Measurements from ENCODE around the gene HECTD4.

Gene HECTD4

DNA sequence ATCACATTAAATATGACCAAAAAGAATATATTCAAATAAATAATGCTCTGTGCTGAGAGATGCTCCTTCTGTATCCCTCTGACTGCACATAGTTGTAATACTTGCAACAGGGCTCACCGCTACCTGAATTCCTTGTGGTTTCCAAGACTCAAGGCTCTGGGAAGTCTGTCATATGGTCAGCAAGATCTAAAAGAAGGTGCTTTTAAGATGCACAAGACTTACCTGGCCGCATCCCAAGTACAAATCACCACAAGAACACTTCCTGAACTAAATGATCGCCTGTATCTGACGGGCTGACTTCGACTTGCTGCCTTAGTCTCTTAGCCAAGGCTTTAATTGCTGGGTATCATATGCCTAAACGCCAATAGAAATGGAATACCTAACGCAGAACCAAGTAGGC is 67.2 kb downstream of the HECTD4 start:
- DNase-seq, result no peak

DNA sequence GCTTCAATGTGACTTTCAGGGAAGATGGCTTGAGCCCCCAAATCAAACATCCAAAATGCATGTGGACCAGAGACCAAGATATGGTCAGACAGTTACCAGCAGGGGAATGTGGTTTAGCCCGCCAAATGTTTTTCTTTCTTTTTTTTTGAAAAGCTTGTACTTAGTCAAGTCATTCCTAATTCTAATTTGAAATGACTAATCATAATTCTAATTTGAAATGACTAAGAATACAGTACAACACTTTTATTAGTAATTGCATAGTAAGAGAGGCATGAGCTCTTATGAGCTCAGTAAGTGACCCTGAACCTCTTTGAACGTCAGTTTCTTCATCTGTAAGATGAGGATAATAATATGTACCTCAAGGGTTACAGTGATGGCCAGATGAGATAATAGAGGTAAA is 72.4 kb downstream of the HECTD4 start:
- no peak for DNase-seq

DNA sequence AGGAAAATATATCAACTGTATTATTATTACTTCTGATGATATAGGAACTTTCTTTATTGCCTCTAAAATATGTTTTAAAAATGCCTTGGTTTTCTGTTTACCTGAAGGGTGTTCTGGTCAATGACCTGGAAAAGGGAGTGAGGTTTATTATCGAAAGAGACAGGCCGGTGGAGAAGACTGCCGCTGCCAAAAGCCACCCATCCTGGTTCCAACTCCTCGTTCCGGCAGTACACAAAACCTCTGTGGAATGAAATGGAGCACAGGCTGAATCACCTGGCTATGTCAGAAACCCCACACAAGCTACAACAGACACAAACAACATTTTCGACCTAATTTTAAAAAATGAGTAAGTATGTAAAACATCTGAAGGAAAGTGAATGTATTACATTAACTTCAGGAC is 73.6 kb downstream of the HECTD4 start:
- DNase-seq, result no peak

DNA sequence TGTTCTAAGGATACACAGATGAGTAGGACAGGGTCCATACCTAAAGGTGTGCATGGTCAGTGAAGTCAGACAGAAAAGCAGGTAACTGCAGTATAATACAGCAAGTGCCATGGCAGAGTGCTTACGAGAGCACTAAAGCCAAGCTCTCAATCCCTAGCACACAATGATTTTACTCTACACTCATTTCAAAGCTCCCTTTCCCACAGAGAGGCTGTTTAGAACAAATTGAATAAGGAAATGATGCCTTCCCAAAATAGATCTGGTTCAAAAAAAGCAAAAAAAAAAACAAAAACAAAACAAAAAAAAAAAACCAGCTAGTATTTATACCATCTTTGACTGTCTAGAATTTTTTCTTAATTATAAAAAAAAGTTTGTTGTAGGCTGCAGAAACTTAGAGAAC is 74.1 kb downstream of the HECTD4 start:
- no peak for DNase-seq

DNA sequence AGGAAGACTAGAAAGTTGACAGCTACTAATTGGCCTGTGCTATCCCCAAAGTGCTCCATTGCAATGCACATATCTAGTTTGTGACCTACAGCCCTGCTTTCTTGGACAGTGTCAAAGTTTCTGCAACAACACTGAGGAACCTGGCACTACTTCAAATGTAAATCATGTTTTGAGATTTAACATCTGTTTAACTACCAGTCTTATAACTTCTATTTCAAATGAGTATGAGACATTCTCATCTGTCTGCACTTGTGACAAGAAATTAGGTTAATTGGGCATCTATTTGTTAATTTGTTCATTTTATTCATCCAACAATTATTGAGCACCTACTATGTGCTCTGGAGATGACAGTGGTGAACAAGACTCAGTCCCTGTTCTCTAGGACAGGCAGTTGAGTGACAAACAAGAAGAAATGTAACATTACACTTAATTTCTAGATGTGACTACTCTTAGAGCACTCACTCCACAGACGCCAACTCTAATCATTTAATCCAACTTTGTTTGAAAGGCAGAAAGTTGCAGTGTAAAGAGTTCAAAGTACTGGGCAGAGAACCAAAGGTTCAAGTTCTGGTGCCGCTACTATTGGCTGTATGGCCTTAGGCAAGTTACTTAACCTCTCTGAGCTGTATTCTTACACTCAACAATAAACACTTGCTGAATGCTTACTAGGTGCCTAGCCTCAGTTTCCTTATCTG is 74.8 kb downstream of the HECTD4 start:
- DNase-seq, result no peak

DNA sequence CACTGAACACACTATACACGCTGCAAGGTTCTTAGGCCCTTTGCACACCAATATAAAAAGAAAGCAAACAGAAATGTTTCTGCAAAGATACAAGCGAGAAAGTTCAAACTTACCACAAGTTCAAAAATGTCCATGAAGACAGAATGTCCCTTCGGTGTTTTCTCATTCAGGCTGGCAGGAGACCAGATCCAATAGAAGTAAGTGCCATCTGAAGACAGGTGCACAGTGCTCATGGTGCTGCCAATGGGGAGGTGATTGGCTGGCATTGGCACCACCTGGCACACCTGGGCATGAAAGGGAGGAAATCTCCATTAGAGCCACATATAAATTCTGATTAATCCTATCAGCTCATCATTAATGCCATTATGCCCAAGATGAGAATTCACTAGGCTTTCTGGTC is 76.3 kb downstream of the HECTD4 start:
- DNase-seq, result no peak

DNA sequence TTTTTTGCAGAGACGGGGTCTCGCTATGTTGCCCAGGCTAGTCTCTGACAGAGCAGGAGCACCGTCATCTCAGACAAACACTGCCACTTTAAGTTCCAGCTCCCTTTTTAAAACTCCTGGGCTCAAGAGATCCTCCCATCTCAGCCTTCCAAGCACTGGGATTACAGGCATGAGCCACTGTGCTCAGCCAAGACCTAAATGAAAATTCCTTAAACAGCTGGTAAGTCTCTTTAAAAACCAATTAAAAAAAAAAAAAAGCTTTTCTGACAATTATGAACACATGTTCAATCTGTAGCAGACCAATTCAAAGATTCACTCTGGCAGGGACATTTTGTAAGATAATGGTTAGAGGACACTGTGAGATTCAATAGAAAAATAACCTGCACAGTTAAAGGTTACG is 77.8 kb downstream of the HECTD4 start:
- no peak for DNase-seq

DNA sequence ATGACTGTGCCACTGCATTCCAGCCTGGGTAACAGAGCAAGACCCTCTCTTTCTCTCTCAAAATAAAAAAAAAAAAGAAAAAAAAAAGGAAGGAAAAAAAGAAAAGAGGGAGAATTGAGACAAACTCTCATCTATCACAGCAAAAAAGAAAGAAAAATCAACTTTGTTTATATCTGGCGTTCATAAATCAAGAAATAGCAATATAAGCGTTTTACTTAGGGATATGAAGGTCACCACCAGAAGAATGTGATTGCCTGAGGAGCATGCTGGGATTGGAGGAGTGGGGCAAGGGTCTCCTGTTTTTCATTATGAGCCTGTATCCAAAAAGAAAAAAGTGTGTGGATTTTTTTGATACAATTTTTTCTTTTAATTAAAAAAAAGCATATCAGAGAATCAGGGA is 78.4 kb downstream of the HECTD4 start:
- DNase-seq, result no peak

DNA sequence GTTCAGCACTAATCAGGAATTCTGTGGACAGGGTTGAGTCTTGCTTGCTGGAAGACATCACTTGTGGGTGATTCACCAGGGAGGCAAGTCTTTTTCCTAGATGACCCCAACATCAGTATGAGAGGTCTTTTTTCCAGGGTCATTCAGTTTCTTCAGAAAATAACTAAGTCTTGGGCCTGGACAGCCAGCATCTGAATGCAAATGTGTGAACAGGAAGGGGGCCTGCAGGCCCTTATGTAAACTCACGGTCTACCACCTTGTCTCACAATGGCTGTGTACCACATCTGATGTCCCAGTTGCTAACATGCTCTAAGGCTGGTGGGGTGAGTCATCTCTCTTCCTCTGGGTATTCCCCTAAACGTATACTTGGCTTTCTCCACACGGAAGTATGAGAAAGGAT is 79.2 kb downstream of the HECTD4 start:
- DNase-seq, result no peak

DNA sequence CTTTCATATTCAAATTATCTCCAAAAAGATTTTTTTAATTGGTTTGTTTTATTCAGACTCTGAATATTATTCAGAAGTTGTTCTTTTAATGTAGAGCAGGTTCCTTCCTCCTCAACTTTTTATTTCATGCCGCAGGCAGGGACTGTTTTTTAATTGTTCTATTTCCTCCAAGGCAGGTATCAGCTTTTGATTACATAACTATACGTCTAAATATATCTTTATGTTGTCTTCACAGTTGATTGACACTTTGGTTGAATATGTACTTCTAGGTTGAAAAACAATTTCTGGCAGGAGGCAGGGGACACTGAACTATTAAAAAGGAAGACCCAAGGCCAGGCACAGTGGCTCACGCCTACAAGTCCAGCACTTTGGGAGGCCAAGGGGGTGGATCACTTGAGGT is 82.5 kb downstream of the HECTD4 start:
- DNase-seq, result no peak

DNA sequence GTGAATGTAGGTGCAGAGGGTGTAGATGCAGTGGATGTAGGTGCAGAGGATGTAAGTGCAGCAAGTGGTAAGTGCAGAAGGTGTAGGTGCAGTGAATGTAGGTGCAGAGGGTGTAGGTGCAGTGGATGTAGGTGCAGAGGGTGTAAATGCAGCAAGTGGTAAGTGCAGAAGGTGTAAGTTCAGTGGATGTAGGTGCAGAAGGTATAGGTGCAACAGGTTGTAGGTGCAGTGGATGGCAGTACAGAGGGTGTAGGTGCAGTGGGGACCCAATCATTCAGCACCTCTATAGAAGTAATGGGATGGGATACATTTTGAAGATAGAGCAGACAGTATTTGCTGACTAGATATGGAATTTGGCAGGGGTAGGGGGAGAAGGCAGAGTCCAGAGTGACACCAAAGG is 85.0 kb downstream of the HECTD4 start:
- no peak for DNase-seq

DNA sequence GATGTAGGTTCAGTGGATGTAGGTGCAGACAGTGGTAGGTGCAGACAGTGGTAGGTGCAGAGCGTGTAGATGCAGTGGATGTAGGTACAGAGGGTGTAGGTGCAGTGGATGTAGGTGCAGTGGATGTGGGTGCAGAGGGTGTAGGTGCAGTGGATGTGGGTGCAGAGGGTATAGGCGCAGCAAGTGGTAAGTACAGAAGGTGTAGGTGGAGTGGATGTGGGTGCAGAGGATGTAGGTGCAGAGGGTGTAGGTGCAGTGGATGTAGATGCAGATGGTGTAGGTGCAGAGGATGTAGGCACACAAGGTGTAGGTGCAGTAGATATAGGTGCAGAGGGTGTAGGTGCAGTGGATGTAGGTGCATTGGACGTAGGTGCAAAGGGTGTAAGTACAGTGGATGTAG is 86.0 kb downstream of the HECTD4 start:
- DNase-seq, result no peak

DNA sequence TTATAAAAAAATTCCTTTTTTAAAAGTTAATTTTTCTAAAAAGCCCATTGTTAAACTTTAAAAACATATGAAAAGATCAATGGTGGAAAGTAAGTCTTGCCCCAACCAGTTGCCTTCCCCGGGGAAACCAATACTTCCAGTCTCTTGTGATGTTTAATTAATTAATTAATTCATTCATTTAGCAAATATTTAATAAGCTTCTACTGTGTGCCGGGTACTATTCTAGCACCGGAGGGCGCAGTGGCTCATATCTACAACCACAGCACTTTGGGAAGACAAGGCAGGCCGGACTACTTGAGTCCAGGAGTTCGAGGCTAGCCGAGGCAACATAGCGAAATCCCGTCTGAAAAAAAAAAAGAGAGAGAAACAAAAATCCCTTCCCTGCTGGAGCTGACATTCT is 87.4 kb downstream of the HECTD4 start:
- DNase-seq, result no peak

DNA sequence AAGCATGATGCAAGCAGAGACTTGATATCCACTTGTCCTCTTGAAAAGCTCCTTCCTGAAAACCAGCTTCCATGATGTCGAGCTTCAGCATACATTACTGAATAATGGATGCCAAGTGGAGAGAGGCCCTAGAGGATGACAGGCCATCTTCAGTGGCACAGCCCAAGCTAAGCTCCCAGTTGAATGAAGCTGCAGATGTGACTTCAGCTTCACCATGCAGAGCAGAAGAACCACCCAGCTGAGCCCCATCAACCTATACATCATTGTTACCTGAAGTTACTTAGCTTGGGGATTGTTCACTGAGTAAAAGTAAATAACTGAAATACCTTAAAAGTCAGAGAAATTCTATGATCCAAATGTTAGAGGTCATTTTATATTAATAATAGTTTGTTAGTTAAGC is 93.6 kb downstream of the HECTD4 start:
- no peak for DNase-seq

DNA sequence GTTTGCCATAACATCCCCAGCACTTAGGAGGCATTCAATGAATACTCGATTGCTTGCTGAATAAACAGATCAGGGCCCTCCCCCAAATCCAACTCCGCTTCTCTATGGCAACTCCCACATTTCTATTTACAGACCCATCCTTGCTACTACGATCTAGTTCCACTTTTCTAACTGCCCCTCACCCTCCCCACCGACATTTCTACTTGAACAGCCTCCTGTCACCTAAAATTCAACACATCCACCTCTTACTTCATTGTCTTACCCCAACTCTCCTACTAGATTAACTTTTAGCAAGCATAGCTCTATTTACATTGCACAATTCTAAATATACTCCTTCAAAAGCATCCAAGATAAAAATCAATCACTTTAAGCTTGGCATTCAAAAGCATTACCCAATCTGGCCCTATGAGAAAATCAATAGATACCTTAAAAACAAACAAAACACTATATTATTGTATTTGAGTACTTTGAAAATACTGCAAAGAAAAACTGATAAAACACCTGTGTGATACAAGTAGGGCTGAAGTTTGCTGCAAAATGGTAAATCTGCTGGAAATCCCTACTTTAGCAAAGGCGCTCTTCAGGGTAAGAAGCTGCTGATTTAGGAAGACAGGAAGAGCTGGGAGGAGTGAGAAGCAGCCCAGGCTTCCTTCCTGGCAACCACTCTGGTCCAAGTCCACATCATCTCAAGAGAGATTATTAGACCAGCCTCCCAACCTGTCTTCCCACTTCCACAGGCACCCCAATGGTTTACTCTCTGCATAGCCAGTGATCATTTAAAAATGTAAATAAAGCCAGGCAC is 96.4 kb downstream of the HECTD4 start:
- no peak for DNase-seq

DNA sequence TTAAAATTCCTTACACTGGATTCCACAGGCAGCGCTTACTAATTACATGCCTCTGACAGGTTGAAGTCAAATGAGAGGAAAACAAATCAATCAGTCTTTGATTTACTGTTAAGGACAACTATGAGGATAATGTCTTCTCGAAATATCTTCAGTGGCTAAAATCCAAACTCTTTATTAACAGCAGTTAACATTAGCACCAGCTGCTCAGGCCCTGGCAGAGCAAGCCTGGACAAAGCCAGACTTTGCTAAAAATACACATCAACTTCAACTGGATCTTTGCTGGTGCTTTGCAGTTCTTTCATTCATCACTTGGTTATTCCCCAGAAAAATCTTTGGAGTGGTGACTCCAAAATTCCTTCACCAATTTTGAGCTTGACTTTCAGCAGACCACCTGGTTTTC is 98.7 kb downstream of the HECTD4 start:
- DNase-seq, result no peak

DNA sequence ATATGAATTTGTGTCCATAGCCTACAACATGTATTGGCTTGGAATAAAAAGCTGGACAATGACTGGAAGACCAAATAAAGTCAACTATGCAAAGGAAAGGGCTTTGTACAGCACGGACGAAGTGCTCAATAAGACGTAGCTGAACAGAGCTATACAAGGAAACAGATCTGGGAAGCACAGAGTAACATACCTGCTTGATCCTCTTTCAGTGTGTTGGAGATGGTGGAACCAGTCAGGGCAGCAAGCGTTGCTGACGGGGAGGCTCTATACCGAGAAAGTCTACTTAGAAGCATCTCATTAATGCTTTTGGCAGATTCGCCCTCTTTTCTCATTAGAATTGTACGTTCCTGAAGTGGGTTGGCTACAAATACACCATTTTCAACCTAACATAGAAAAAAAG is 99.3 kb downstream of the HECTD4 start:
- no peak for DNase-seq

DNA sequence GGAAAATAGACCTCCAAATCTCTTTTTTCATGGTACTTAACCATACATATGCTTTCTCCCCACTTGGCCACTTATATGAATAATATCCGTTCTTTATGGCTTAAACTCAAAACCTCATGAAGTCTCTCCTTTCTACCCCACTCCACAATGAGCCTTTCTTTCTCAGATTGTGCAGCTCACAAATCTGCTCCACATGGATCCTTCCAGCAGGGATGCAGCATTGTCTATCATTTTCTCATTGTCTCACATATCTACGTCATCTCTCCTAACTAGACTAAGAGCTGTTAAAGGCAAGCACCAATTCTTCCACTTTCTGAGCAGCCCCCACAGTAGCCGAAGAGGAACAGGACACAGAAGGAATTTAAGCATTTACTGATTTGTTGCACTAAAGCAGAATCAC is 106.4 kb downstream of the HECTD4 start:
- no peak for DNase-seq

DNA sequence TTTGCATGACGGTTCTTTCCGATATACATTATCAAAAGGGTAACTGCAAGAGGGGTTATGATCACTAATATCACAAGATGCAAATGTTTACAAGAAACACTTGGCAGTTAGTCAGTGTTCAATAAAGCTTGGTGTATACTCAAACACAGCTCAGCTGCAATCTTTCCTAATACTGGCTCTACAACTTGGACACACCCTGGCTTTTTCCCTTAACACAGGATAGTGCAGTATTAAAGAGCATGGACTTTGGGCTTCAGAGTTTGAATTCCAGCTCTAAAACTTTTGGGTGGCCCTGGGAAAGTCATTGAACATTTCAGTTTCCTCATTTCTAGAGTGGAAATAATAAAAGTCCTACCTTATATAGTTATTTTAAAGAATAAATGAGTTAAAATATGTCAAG is 107.0 kb downstream of the HECTD4 start:
- DNase-seq, result no peak

DNA sequence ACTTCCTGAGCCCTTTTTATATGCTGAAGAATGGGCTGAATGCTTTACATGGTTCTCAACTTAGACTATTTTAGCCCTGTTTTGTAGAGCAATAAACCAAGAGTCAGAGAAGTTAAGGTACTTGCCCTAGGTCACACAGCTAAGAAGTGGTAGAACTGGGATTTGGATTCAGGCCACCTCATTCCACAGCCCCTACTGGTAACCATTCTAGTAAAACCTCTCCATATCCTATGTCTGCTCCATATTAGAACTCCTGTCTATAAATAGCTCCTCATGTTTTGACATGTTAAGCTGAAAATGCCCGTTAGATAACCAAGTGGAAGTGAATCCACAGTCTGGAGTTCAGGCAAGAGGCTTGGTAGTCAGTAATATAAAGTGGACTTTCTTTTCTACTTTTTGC is 111.6 kb downstream of the HECTD4 start:
- DNase-seq, result no peak

DNA sequence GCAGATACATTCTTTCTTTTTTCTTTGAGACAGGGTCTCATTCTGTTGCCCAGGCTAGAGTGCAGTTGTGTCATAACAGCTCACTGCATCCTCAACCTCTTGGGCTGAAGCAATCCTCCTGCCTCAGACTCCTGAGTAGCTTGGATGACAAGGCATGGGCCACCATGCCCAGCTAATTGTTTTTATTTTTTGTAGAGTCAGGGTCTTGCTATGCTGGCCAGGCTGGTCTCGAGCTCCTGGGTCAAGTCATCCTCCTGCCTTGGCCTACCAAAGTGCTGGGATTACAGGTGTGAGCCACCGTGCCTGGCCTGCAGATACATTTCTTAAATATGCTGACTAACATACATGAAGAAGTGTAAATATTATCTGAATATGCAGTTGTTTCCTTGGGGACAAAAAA is 115.8 kb downstream of the HECTD4 start:
- no peak for DNase-seq

DNA sequence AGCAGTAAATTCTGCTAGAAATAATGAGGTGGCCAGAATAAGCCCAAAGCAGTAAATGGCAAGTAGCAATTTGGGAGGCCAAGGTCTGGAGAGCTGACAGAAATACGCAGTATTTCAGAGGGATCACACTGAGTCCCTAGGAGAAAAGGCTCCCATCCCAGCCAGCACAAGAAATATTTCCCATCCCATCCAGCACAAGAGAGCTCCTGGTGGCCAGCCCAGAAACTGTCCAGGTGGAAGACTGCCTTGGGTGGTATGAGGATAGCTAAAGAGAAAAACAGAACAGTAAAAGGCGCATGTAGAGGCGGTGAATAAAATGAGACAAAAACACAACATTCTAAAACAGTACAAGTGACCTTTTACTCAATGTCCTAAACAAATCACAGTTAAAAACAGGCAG is 120.7 kb downstream of the HECTD4 start:
- DNase-seq, result no peak

DNA sequence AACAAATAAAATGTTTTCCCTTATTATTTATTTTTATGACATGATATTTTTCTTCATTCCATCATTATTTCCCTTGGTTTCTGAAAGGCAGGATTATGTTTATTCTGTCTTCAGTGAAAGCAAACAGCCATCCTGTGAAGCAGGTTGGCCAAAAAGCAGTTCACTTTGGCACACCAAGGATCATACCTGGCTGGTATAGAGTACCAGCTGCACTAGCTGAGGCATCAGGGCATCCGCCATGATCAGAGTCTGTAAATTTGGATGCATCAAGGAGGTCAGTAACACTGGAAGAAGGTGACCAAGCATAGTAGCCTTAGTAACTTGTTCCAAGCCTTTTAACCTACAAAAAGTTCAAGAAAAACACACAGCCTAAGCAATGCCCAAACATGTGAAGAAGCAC is 123.3 kb downstream of the HECTD4 start:
- DNase-seq, result no peak

DNA sequence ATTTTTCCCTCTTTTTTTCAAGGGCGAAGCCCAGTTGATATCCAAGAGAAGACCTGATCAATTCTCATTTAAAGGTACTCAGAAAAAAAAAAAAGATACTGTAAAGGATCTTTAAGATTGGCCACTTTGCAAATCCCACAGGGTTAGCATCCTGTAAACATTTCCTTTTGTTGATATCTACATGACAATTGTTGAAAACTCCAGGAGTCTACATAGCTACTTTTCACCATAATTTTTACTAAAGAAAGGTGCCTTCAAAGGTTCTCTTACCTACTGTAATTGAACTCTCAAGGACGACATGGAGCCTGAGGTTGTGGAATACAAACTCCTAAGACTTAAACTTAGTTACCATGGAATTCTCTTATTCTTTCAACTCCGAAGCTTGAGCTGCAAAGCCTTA is 125.5 kb downstream of the HECTD4 start:
- DNase-seq, result no peak

DNA sequence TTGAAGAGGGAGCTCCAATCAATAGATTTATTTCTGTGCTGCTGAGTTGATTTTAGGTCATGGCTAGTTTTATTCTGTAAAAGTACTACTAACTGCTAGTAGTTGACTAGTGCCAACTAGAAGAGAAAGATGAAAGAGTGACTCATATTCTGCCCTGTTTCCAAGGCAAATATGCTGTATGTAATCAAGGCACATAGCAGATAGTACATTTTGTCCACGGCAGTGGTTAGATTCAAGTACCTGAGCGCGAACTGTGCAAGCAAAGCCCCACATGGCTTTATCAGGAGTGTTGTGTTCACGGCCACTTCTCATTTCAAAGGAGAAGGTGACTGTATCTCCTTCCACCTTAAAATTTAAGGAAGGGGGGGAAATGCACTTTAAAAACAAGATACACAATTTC is 130.0 kb downstream of the HECTD4 start:
- no peak for DNase-seq
